Chondrocyte (in vitro differentiated cells): ENCODE measurements around the gene NINJ2. TPM values are rescaled to one million over a fixed set of nuclear protein-coding genes. Genes with fewer than 3 reads are reported as not detected.
"Not testable (repeated sequence)": the region's sequence is repeated elsewhere in the genome, so short reads cannot be mapped to it uniquely, and the experiment has no call there.

ENCODE experiments used
- DNase-seq: peaks from one replicate; pipeline ENCODE4 v3.0.0; 2021; ENCODE audit warnings: mixed read lengths, low spot score
- H3K27ac Mint-ChIP-seq: one replicate; pipeline ENCODE4 v1.8.0; 2021; ENCODE audit warnings: mild to moderate bottlenecking, moderate library complexity, mixed read lengths; ENCODE audit not compliant: unreplicated experiment
- H3K27me3 Mint-ChIP-seq: 2 replicates; pipeline ENCODE4 v1.8.0; 2021; ENCODE audit warnings: low read depth, mixed read lengths
- H3K36me3 Mint-ChIP-seq: 2 replicates; pipeline ENCODE4 v1.8.0; 2021; ENCODE audit warnings: low read depth, mixed read lengths
- H3K4me1 Mint-ChIP-seq: 2 replicates; pipeline ENCODE4 v1.8.0; 2021; ENCODE audit warnings: low read depth, mild to moderate bottlenecking, mixed read lengths
- H3K4me3 Mint-ChIP-seq: one replicate; pipeline ENCODE4 v1.8.0; 2021; ENCODE audit warnings: mild to moderate bottlenecking, moderate library complexity, mixed read lengths; ENCODE audit not compliant: unreplicated experiment
- H3K9me3 Mint-ChIP-seq: 2 replicates; pipeline ENCODE4 v1.8.0; 2021; ENCODE audit warnings: low read depth, mixed read lengths
- total RNA-seq: library from RNA; stranded (reverse); gene quantifications from 3 replicates; pipeline ENCODE4 v1.2.1, GENCODE V29; 2021
- TF ChIP-seq, protein P1 (sequence below): fragments of 200-600 bp; sonication (generic); IDR thresholded peaks from 2 replicates; pipeline ENCODE4 v1.5.0; 2021; ENCODE audit warnings: antibody characterized with exemption, mild to moderate bottlenecking, moderate library complexity

Gene NINJ2
- total RNA-seq, 1 donor from 2014 or later = 2.1 TPM

DNA sequence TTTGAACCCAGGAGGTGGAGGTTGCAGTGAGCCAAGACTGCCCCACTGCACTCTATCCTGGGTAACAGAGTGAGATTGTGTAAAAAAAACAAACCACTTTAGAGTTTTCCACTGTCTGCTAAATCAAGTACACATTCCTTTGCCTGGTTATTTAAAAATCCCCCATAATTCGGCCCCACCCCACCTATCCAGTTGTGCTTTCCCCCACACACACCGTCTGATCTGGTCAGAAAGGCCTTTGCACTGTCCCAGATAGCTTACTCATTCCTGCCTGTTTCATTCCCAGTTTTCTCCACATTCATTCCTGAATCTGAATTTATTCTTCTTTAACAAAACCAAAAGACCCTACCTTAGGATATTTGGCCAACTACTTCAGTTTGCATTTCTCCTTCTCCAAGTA lies 29.5 kb downstream of the NINJ2 start:
- Mint-ChIP-seq H3K36me3 (no peaks in the 10 kb centered on the region), H3K4me1 (peaks cover 60% of the 10 kb centered on the region), H3K27me3 (no peaks in the 10 kb centered on the region), H3K27ac (peak overlapping the region; percentile 90), H3K9me3 (no peaks in the 10 kb centered on the region), H3K4me3 (no peak overlapping the region)
- DNase-seq = no peak
- TF ChIP-seq, protein P1, sequence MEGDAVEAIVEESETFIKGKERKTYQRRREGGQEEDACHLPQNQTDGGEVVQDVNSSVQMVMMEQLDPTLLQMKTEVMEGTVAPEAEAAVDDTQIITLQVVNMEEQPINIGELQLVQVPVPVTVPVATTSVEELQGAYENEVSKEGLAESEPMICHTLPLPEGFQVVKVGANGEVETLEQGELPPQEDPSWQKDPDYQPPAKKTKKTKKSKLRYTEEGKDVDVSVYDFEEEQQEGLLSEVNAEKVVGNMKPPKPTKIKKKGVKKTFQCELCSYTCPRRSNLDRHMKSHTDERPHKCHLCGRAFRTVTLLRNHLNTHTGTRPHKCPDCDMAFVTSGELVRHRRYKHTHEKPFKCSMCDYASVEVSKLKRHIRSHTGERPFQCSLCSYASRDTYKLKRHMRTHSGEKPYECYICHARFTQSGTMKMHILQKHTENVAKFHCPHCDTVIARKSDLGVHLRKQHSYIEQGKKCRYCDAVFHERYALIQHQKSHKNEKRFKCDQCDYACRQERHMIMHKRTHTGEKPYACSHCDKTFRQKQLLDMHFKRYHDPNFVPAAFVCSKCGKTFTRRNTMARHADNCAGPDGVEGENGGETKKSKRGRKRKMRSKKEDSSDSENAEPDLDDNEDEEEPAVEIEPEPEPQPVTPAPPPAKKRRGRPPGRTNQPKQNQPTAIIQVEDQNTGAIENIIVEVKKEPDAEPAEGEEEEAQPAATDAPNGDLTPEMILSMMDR = no peak

DNA sequence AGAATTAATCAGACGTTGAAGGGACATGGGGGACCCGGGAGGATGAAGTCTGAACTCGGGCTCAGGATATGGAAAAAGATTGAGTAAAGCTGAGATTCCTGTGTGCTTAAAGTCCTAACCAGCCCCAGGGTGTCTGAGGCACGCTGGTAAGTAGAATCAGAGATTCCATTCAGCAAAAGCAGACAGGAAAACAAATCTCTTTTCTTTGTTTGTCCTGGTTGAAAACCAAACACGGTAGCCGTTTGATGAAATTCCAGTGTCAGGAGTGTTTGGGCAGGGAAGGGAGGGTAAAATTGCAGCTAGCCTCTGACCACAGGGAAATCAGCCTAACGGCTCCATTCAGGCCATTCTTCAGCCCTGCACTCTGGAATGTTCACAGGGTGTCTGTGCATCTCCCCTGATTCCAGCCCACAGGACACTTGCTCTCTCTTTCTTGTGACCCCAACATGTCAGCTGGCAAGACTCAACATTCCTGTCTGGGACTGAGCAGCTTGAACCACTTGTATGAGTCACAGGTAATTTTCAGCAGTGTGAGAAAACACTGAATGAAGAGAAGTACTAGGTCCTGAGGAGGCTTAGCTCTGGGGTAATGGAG lies 31.0 kb downstream of the NINJ2 start:
- Mint-ChIP-seq H3K4me3 (no peak overlapping the region), H3K27me3 (no peaks in the 10 kb centered on the region), H3K4me1 (peaks cover 60% of the 10 kb centered on the region), H3K36me3 (no peaks in the 10 kb centered on the region), H3K27ac (peak overlapping the region; percentile 90), H3K9me3 (no peaks in the 10 kb centered on the region)
- TF ChIP-seq, protein P1 = no peak
- DNase-seq = peak; percentile 66

DNA sequence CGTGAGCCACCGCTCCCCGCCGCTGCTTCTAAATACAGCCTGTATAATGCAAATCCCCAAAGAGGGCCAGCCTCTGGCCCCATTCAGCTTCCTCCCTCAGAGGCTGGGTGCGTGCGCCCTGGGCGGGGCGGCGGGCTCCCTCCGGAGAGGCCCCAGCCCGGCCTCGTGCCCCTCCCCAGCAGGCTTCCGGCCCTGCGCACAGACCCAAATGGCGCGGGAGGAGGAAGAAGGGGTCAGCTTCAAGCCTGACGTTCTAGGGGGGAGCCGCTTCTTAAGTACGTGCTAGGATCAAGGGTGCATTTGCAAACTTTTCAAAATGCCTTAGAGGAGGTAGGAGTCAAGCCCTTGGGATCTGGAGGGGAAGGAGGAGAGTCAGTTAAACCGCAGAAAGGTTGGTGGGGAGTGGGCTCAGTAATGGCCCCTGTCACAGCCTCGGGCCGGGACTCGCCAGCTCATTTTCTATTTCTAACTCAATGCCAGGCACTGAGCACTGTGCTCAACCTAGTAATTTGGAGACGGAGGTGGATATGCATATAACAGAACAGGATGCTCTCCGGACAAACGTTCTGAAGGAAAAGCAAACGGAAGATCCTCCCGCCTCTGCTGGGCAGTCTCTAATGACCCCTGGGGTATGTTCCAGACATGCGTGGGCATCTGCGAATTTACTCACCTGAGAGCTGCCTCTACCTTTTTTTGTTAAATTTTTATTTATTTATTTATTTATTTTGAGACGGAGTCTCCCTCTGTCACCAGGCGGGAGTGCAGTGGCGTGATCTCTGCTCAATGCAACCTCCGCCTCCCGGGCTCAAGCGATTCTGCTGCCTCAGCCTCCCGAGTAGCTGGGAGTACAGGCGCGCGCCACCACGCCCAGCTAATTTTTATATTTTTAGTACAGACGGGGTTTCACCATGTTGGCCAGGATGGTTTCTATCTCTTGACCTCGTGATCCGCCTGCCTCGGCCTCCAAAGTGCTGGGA lies 32.3 kb downstream of the NINJ2 start:
- no peaks in the 10 kb centered on the region for H3K9me3 Mint-ChIP-seq
- DNase-seq = peak; percentile 70
- no peak overlapping the region for H3K4me3 Mint-ChIP-seq
- TF ChIP-seq, protein P1 = no peak
- peaks cover 56% of the 10 kb centered on the region for H3K4me1 Mint-ChIP-seq
- H3K27ac Mint-ChIP-seq = peak overlapping the region; percentile 90
- H3K27me3 Mint-ChIP-seq = no peaks in the 10 kb centered on the region
- no peaks in the 10 kb centered on the region for H3K36me3 Mint-ChIP-seq

DNA sequence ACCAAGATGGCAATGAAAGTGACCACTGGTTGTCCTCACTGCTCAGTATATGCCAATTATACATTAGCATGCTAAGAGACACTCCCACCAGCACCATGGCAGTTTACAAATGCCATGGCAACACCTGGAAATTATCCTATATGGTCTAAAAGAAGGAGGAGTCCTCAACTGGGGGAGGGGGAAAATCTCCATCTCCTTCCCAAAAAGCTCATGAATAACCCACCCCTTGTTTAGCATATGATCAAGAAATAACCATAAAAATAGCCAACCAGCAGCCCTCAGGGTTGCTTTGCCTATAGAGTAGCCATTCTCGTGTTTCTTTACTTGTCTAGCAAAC lies 34.5 kb downstream of the NINJ2 start:
- not testable (repeated sequence) for H3K9me3 Mint-ChIP-seq, DNase-seq, H3K4me3 Mint-ChIP-seq, H3K27ac Mint-ChIP-seq, H3K36me3 Mint-ChIP-seq, H3K27me3 Mint-ChIP-seq
- H3K4me1 Mint-ChIP-seq = peaks cover 36% of the 10 kb centered on the region

DNA sequence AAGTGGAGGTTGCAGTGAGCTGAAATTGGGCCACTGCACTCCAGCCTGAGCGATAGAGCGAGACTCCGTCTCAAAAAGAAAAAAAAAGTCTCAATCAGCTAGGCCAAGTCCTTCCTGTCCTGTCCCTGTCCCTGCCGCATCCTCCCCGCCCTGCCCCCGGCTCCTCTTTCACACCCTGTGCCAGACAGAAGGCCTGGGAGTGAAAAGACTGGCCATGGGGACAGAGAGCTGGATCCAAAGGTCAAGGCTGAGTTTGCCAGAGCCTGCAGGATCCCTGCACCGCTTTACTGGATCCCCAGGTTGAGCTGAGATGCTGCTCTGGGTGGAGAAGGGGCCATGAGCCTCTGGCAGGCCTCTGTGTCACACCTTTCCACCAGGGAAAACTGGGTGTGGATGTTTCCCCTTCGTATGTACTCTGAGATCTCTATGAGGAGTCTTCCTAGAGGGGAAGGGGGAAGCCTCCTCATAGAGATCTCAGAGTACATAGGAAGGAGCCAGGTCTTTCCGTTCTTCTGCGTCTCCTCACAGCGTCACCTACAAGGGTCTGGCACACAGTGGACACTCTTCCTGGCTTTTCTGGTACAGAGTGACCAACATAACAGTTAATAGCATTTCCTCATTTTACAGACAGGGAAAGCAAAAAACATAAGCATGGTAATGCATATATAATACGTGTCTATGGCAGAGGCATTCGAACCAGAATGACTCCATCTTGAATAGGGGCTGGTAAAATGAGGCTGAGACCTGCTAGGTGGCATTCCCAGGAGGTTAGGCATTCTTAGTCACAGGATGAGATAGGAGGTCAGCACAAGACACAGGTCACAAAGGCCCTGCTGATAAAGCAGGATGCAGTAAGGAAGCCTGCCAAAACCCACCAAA lies 35.1 kb downstream of the NINJ2 start:
- Mint-ChIP-seq H3K9me3 (no peaks in the 10 kb centered on the region), H3K27me3 (no peaks in the 10 kb centered on the region), H3K4me3 (no peak overlapping the region), H3K36me3 (no peaks in the 10 kb centered on the region), H3K4me1 (peaks cover 30% of the 10 kb centered on the region), H3K27ac (no peak overlapping the region)
- TF ChIP-seq, protein P1 = no peak
- DNase-seq = peak; percentile 39
